Inferior parietal cortex (tissue), 1 donor: ENCODE measurements around the gene MTAP.

Experiments used
- DNase-seq: peaks from one replicate; pipeline ENCODE4 v3.0.0-alpha.2; 2016; ENCODE audit errors: extremely low spot score

Gene MTAP

GRCh38 chr9:21969011-21969940, 166.8 kb downstream of the MTAP start:
- no peak for DNase-seq

- DNase-seq: no peak
Observed at GRCh38 chr9:21969951-21970799, 167.7 kb downstream of the MTAP start.

GRCh38 chr9:21970800-21971640, 168.6 kb downstream of the MTAP start:
- DNase-seq: no peak

GRCh38 chr9:21972361-21972760, 169.9 kb downstream of the MTAP start:
- DNase-seq: no peak

- DNase-seq: no peak
Observed at GRCh38 chr9:21974343-21974721, 171.9 kb downstream of the MTAP start.

- DNase-seq: no peak
Observed at GRCh38 chr9:21974722-21975409, 172.4 kb downstream of the MTAP start.

GRCh38 chr9:21976334-21976875, 174.0 kb downstream of the MTAP start:
- DNase-seq: no peak

GRCh38 chr9:21982391-21982790, 180.0 kb downstream of the MTAP start:
- DNase-seq: no peak

- DNase-seq: no peak
Observed at GRCh38 chr9:21982861-21983560, 180.6 kb downstream of the MTAP start.

- DNase-seq: no peak
Observed at GRCh38 chr9:21983561-21983935, 181.1 kb downstream of the MTAP start.

GRCh38 chr9:21984101-21984500, 181.7 kb downstream of the MTAP start:
- DNase-seq: no peak

- DNase-seq: no peak
Observed at GRCh38 chr9:21985964-21986667, 183.7 kb downstream of the MTAP start.
